ENCODE data around the gene CCDC24.

Gene CCDC24

GRCh38 chr1:44010935-44011471 lies 19.6 kb downstream of the CCDC24 start:
- Histone ChIP-seq H3K4me1 (ENCODE audit: control insufficient read depth in 2 of 2, insufficient read depth in 2 of 2, low read length in 2 of 2) (peaks cover 18 to 44% of the 10 kb centered on the region in 2 donors), H3K9ac (ENCODE audit: low read depth in 1 of 2, low read length in 2 of 2) (no peak overlapping the region), H3K27ac (ENCODE audit: low read depth in 2 of 2, low read length in 2 of 2) (no peak overlapping the region), H3K9me3 (ENCODE audit: control insufficient read depth in 2 of 2, low read length in 2 of 2) (no peaks in the 10 kb centered on the region), H3K27me3 (ENCODE audit: control insufficient read depth in 2 of 2, insufficient read depth in 2 of 2, low read length in 2 of 2) (no peaks in the 10 kb centered on the region), H3K36me3 (ENCODE audit: control insufficient read depth in 2 of 2, insufficient read depth in 2 of 2, low read length in 2 of 2) (no peaks in the 10 kb centered on the region), H3K4me3 (ENCODE audit: low read length in 2 of 2) (no peak overlapping the region)

- Histone ChIP-seq H3K9me3 (ENCODE audit: control insufficient read depth in 2 of 2, low read length in 2 of 2) (no peaks in the 10 kb centered on the region), H3K27me3 (ENCODE audit: control insufficient read depth in 2 of 2, insufficient read depth in 2 of 2, low read length in 2 of 2) (no peaks in the 10 kb centered on the region), H3K36me3 (ENCODE audit: control insufficient read depth in 2 of 2, insufficient read depth in 2 of 2, low read length in 2 of 2) (no peaks in the 10 kb centered on the region), H3K4me3 (ENCODE audit: low read length in 2 of 2) (no peak overlapping the region), H3K9ac (ENCODE audit: low read depth in 1 of 2, low read length in 2 of 2) (no peak overlapping the region), H3K4me1 (ENCODE audit: control insufficient read depth in 2 of 2, insufficient read depth in 2 of 2, low read length in 2 of 2) (peaks cover 18 to 44% of the 10 kb centered on the region in 2 donors), H3K27ac (ENCODE audit: low read depth in 2 of 2, low read length in 2 of 2) (no peak overlapping the region)
Measured at GRCh38 chr1:44012404-44012803, 21.0 kb downstream of the CCDC24 start.

GRCh38 chr1:44012941-44013609 lies 21.7 kb downstream of the CCDC24 start:
- H3K4me3 ChIP-seq (ENCODE audit: low read length in 2 of 2) = no peak overlapping the region
- no peak overlapping the region for H3K9ac ChIP-seq (ENCODE audit: low read depth in 1 of 2, low read length in 2 of 2)
- no peaks in the 10 kb centered on the region for H3K36me3 ChIP-seq (ENCODE audit: control insufficient read depth in 2 of 2, insufficient read depth in 2 of 2, low read length in 2 of 2)
- peaks cover 18 to 44% of the 10 kb centered on the region in 2 donors for H3K4me1 ChIP-seq (ENCODE audit: control insufficient read depth in 2 of 2, insufficient read depth in 2 of 2, low read length in 2 of 2)
- H3K9me3 ChIP-seq (ENCODE audit: control insufficient read depth in 2 of 2, low read length in 2 of 2) = no peaks in the 10 kb centered on the region
- H3K27me3 ChIP-seq (ENCODE audit: control insufficient read depth in 2 of 2, insufficient read depth in 2 of 2, low read length in 2 of 2) = no peaks in the 10 kb centered on the region
- H3K27ac ChIP-seq (ENCODE audit: low read depth in 2 of 2, low read length in 2 of 2) = no peak overlapping the region

GRCh38 chr1:44013949-44014348 lies 22.6 kb downstream of the CCDC24 start:
- Histone ChIP-seq H3K9ac (ENCODE audit: low read depth in 1 of 2, low read length in 2 of 2) (peak overlapping the region in 1 of 2 donors; percentile 81), H3K9me3 (ENCODE audit: control insufficient read depth in 2 of 2, low read length in 2 of 2) (no peaks in the 10 kb centered on the region), H3K4me3 (ENCODE audit: low read length in 2 of 2) (no peak overlapping the region), H3K27me3 (ENCODE audit: control insufficient read depth in 2 of 2, insufficient read depth in 2 of 2, low read length in 2 of 2) (no peaks in the 10 kb centered on the region), H3K36me3 (ENCODE audit: control insufficient read depth in 2 of 2, insufficient read depth in 2 of 2, low read length in 2 of 2) (no peaks in the 10 kb centered on the region), H3K27ac (ENCODE audit: low read depth in 2 of 2, low read length in 2 of 2) (peak overlapping the region; percentile 82 to 96), H3K4me1 (ENCODE audit: control insufficient read depth in 2 of 2, insufficient read depth in 2 of 2, low read length in 2 of 2) (peaks cover 18 to 44% of the 10 kb centered on the region in 2 donors)

DNA sequence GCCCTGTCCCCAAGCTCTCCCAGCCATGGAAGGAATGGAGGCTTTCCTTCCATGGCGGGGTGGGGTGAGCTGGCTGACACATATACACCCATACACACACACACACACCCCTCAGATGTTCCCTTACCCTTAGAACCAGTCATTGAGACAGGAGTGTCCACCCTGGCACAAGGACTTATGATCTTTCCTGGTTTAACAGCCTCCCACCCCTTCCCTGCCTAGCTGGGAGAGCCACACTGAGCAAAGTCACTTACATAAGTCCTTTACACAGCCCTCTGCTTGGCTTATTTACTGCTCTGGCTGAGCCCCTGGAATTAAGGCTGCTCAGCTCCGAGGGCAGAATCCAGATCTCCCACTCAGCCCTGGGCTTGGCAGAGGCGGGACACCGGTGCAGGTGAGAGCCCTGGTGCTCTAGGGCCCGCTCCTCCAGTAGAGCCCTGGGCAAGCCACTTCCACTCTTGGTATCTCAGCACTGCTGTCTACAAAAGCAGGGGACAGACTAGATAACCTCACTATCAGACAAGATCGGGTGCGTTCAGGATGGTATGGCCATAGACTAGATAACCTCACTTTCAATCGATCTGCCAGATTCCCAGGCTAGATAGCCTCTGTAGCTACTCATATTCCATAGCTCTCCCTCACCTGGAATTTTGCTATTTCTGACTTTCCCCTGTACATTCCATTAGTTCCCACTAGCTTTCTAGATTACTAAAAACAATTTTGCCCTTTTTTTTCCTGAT lies 23.1 kb downstream of the CCDC24 start:
- Histone ChIP-seq H3K27ac (ENCODE audit: low read depth in 2 of 2, low read length in 2 of 2) (peak overlapping the region; percentile 82 to 96), H3K9ac (ENCODE audit: low read depth in 1 of 2, low read length in 2 of 2) (peak overlapping the region in 1 of 2 donors; percentile 81), H3K4me1 (ENCODE audit: control insufficient read depth in 2 of 2, insufficient read depth in 2 of 2, low read length in 2 of 2) (peaks cover 18 to 44% of the 10 kb centered on the region in 2 donors), H3K4me3 (ENCODE audit: low read length in 2 of 2) (no peak overlapping the region), H3K9me3 (ENCODE audit: control insufficient read depth in 2 of 2, low read length in 2 of 2) (no peaks in the 10 kb centered on the region), H3K36me3 (ENCODE audit: control insufficient read depth in 2 of 2, insufficient read depth in 2 of 2, low read length in 2 of 2) (no peaks in the 10 kb centered on the region), H3K27me3 (ENCODE audit: control insufficient read depth in 2 of 2, insufficient read depth in 2 of 2, low read length in 2 of 2) (no peaks in the 10 kb centered on the region)

DNA sequence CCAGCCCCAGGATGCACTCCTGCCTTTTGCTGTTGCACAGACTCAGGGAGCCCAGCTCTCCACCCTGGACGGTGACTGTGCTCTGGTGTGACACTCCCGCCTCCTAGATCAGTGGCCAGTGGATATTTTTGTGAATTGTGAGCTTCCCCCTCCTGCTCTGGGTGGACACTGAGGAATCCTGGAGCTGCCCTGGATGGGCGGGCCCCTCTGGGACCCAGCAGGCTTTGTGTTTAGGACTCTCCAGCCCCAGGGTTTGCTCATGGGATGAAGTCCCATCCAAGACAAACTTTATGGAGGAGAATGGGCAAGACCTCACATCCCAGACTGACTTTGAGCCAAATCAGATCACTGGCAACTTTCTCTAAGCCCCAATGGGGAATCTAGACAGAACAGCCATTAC lies 23.8 kb downstream of the CCDC24 start:
- peak overlapping the region in 1 of 2 donors; percentile 96 for H3K27ac ChIP-seq (ENCODE audit: low read depth in 2 of 2, low read length in 2 of 2)
- H3K9me3 ChIP-seq (ENCODE audit: control insufficient read depth in 2 of 2, low read length in 2 of 2) = no peaks in the 10 kb centered on the region
- no peak overlapping the region for H3K4me3 ChIP-seq (ENCODE audit: low read length in 2 of 2)
- H3K9ac ChIP-seq (ENCODE audit: low read depth in 1 of 2, low read length in 2 of 2) = peak overlapping the region in 1 of 2 donors; percentile 81
- peaks cover 18 to 44% of the 10 kb centered on the region in 2 donors for H3K4me1 ChIP-seq (ENCODE audit: control insufficient read depth in 2 of 2, insufficient read depth in 2 of 2, low read length in 2 of 2)
- H3K27me3 ChIP-seq (ENCODE audit: control insufficient read depth in 2 of 2, insufficient read depth in 2 of 2, low read length in 2 of 2) = no peaks in the 10 kb centered on the region
- peaks cover 0 to 1% of the 10 kb centered on the region in 2 donors for H3K36me3 ChIP-seq (ENCODE audit: control insufficient read depth in 2 of 2, insufficient read depth in 2 of 2, low read length in 2 of 2)

- Histone ChIP-seq H3K4me1 (ENCODE audit: control insufficient read depth in 2 of 2, insufficient read depth in 2 of 2, low read length in 2 of 2) (peaks cover 17 to 42% of the 10 kb centered on the region in 2 donors), H3K9ac (ENCODE audit: low read depth in 1 of 2, low read length in 2 of 2) (no peak overlapping the region), H3K4me3 (ENCODE audit: low read length in 2 of 2) (no peak overlapping the region), H3K27ac (ENCODE audit: low read depth in 2 of 2, low read length in 2 of 2) (peak overlapping the region in 1 of 2 donors; percentile 96), H3K27me3 (ENCODE audit: control insufficient read depth in 2 of 2, insufficient read depth in 2 of 2, low read length in 2 of 2) (no peaks in the 10 kb centered on the region), H3K9me3 (ENCODE audit: control insufficient read depth in 2 of 2, low read length in 2 of 2) (no peaks in the 10 kb centered on the region), H3K36me3 (ENCODE audit: control insufficient read depth in 2 of 2, insufficient read depth in 2 of 2, low read length in 2 of 2) (peaks cover 1 to 2% of the 10 kb centered on the region in 2 donors)
Measured at GRCh38 chr1:44016041-44016889, 24.9 kb downstream of the CCDC24 start.

DNA sequence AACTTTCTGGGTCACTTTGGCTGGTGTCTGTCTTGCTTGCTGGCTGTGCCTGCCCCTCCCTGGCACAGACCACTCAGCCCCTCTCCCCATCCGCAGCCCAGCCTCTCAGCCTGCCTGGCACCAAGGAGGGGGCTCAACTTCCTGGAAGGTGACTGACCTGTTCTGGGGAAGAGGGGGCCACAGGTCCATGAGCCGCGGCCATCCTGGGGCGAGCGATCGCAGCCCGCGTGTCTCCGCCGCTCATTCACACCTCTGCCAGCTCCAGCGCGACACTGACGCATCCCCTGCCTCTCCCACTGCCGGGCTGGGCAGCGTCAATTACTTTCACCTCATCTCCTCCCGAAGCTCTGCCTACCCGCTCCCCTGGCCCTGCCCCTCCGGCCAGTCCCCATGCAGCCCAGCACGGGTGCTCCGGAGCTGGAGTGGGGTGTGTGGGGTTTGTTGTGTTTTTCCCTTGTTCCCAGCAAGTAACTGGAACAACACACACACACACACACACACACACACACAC lies 25.5 kb downstream of the CCDC24 start:
- no peak overlapping the region for H3K27ac ChIP-seq (ENCODE audit: low read depth in 2 of 2, low read length in 2 of 2)
- no peak overlapping the region for H3K4me3 ChIP-seq (ENCODE audit: low read length in 2 of 2)
- peaks cover 2 to 5% of the 10 kb centered on the region in 2 donors for H3K36me3 ChIP-seq (ENCODE audit: control insufficient read depth in 2 of 2, insufficient read depth in 2 of 2, low read length in 2 of 2)
- no peaks in the 10 kb centered on the region for H3K9me3 ChIP-seq (ENCODE audit: control insufficient read depth in 2 of 2, low read length in 2 of 2)
- H3K27me3 ChIP-seq (ENCODE audit: control insufficient read depth in 2 of 2, insufficient read depth in 2 of 2, low read length in 2 of 2) = no peaks in the 10 kb centered on the region
- no peak overlapping the region for H3K9ac ChIP-seq (ENCODE audit: low read depth in 1 of 2, low read length in 2 of 2)
- H3K4me1 ChIP-seq (ENCODE audit: control insufficient read depth in 2 of 2, insufficient read depth in 2 of 2, low read length in 2 of 2) = peaks cover 12 to 35% of the 10 kb centered on the region in 2 donors

DNA sequence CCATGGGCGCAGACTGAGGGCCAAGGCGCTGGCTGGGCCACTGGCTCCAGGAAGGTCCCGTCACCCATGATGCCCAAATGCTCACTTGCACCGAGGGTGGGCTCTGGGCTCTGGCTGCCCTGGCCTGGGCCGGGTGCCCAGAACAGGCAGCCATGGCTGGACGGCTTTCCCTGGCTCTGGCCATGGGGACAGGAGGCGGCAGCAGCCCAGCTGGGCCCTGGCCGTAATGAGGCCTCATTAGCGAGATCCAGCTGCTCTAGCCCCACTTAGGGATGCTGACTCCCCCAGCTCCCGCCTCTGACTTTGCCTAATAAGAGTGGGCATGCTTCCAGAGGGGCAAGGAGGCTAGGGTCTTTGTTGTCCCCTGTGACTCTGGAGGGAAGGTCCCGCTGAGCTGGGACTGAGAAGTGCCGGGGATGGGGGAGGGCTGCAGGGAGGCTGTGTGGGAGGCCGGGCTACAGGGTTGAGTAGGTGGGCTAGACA lies 28.1 kb downstream of the CCDC24 start:
- H3K27me3 ChIP-seq (ENCODE audit: control insufficient read depth in 2 of 2, insufficient read depth in 2 of 2, low read length in 2 of 2) = no peaks in the 10 kb centered on the region
- H3K9ac ChIP-seq (ENCODE audit: low read depth in 1 of 2, low read length in 2 of 2) = no peak overlapping the region
- no peak overlapping the region for H3K27ac ChIP-seq (ENCODE audit: low read depth in 2 of 2, low read length in 2 of 2)
- H3K36me3 ChIP-seq (ENCODE audit: control insufficient read depth in 2 of 2, insufficient read depth in 2 of 2, low read length in 2 of 2) = peaks cover 5% of the 10 kb centered on the region in 2 donors
- H3K4me1 ChIP-seq (ENCODE audit: control insufficient read depth in 2 of 2, insufficient read depth in 2 of 2, low read length in 2 of 2) = peaks cover 6 to 11% of the 10 kb centered on the region in 2 donors
- H3K9me3 ChIP-seq (ENCODE audit: control insufficient read depth in 2 of 2, low read length in 2 of 2) = no peaks in the 10 kb centered on the region
- no peak overlapping the region for H3K4me3 ChIP-seq (ENCODE audit: low read length in 2 of 2)

Measured in mucosa of rectum (tissue), 2 donors.